Left ventricle myocardium inferior (tissue), 1 donor: ENCODE data around the gene MAPK7. TPM values are rescaled to one million over a fixed set of nuclear protein-coding genes. Genes with fewer than 3 reads are reported as not detected.

Experiments used
- DNase-seq: peaks from one replicate; pipeline ENCODE4 v3.0.0-alpha.2; 2020
- H3K27ac ChIP-seq: fragments of 200-600 bp; replicated peaks from 2 replicates; pipeline ENCODE4 v1.8.0; 2021
- H3K27me3 ChIP-seq: fragments of 200-600 bp; 2 replicates; pipeline ENCODE4 v1.8.0; 2021; ENCODE audit warnings: low read depth
- H3K36me3 ChIP-seq: fragments of 200-600 bp; 2 replicates; pipeline ENCODE4 v1.8.0; 2021
- H3K4me1 ChIP-seq: fragments of 200-600 bp; 2 replicates; pipeline ENCODE4 v1.8.0; 2021
- H3K4me3 ChIP-seq: fragments of 200-600 bp; 2 replicates; pipeline ENCODE4 v1.8.0; 2021; ENCODE audit warnings: mild to moderate bottlenecking, moderate library complexity
- H3K9me3 ChIP-seq: fragments of 200-600 bp; replicated peaks from 2 replicates; pipeline ENCODE4 v1.8.0; 2021
- intact Hi-C: fragments of 100-400 bp; cut with micrococcal nuclease; formaldehyde crosslinking; loops from one replicate; pipeline ENCODE4 v1.11.0; 2022
- total RNA-seq: library from RNA; stranded (reverse); fragmentation: NEBNext Ultra II Directional; extraction: Animal tissue kit (Norgen Biotek cat#: 25700); gene quantifications from one replicate; pipeline ENCODE4 v1.2.1, GENCODE V29; 2021
- TF ChIP-seq, protein P1 (sequence below): fragments of 200-600 bp; IDR thresholded peaks from 2 replicates; pipeline ENCODE4 v1.8.0; 2021; ENCODE audit warnings: antibody characterized with exemption, mild to moderate bottlenecking, borderline replicate concordance
- donor health status: DM: no; HTN: yes; CAD: no; lungs with severe emphysema.

Gene MAPK7
- total RNA-seq, 1 donor from 2014 or later = 11.4 TPM

DNA sequence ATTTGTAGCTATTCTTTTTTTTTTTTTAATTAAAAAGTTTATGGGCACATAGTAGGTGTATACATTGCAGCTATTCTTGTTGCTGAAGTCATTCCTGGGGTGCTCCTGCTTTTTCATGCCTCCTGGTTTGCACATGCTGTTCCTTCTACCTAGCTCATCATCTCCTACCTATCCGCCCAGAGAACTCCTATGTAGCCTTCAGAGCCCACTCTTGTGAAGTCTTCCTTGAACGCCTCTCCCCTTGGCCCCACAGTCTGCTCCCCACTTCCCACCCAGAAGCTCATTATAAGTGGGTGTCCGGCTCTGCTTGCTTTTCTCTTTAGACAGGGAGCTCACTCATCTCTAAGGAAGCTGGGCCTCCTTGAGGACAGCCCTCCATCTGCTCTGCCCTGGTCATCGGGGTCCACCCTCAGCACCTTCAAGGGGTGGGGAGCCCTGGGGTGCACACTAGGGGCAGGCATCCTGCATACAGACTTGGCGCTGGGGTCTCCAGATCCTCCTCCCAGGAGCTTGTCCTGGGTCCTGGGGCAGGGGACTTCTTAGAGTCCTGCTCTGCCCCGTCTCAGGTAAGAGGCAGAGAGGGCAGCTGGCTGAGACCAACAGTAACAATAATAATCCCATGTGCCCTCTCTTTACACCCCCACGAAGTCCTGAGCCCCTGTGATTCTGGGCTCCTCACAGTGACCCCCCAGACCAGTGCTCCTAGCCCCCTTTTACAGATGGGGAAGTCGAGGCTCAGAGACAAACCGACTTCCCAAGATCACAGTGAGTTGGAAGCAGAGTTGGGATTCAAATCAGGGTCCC, 12.3 kb upstream of the MAPK7 start:
- H3K4me1 ChIP-seq = peaks cover 40% of the 10 kb centered on the region
- H3K27ac ChIP-seq = no peak overlapping the region
- H3K9me3 ChIP-seq = no peaks in the 10 kb centered on the region
- no peak overlapping the region for H3K4me3 ChIP-seq
- intact Hi-C loops = no loop called here
- no peaks in the 10 kb centered on the region for H3K36me3 ChIP-seq
- no peaks in the 10 kb centered on the region for H3K27me3 ChIP-seq
- TF ChIP-seq, protein P1, sequence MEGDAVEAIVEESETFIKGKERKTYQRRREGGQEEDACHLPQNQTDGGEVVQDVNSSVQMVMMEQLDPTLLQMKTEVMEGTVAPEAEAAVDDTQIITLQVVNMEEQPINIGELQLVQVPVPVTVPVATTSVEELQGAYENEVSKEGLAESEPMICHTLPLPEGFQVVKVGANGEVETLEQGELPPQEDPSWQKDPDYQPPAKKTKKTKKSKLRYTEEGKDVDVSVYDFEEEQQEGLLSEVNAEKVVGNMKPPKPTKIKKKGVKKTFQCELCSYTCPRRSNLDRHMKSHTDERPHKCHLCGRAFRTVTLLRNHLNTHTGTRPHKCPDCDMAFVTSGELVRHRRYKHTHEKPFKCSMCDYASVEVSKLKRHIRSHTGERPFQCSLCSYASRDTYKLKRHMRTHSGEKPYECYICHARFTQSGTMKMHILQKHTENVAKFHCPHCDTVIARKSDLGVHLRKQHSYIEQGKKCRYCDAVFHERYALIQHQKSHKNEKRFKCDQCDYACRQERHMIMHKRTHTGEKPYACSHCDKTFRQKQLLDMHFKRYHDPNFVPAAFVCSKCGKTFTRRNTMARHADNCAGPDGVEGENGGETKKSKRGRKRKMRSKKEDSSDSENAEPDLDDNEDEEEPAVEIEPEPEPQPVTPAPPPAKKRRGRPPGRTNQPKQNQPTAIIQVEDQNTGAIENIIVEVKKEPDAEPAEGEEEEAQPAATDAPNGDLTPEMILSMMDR = no peak
- DNase-seq = no peak

DNA sequence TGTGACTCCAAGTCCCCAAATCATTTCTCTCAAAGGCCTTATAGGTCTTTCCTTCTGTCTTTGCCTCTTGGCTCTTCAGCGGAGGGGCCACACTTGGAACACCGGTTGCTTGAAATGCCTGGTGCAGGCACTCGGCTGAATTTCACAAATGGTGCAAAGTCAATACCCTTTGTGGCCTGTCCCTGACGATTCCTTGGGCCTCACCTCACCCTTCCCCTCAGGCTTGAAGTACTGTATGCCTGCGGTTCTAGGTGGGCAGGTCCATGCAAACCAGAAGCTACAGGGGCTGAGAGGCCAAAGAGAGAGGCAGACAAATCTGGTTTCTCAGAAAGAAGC, 11.7 kb upstream of the MAPK7 start:
- no peak for DNase-seq
- TF ChIP-seq, protein P1 = no peak
- intact Hi-C loops = no loop called here
- Histone ChIP-seq H3K36me3 (no peaks in the 10 kb centered on the region), H3K27ac (no peak overlapping the region), H3K4me1 (peaks cover 46% of the 10 kb centered on the region), H3K27me3 (no peaks in the 10 kb centered on the region), H3K9me3 (no peaks in the 10 kb centered on the region), H3K4me3 (no peak overlapping the region)

DNA sequence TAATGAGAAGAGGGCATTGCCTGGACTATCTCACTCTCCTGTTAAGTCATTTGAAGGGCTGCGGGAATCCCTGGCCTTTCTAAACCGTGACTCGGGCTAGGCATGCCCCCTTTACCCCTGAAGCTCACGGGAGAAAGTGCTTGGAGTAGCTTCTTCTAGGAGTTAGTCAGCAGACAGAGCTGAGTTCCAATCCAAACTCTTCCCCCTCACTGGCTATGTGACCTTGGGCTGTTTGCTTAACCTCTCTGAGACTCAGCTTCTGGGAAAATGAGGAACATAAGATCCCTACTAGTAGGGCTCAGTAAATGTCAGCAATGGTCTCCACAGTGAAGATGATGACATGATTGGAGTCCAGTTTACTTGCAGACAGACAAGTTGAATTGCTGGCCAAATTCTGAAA, 10.1 kb upstream of the MAPK7 start:
- no peak overlapping the region for H3K4me3 ChIP-seq
- TF ChIP-seq, protein P1 = no peak
- DNase-seq = no peak
- H3K36me3 ChIP-seq = no peaks in the 10 kb centered on the region
- no peaks in the 10 kb centered on the region for H3K27me3 ChIP-seq
- intact Hi-C loops = no loop called here
- H3K27ac ChIP-seq = peak overlapping the region; percentile 81
- H3K9me3 ChIP-seq = no peaks in the 10 kb centered on the region
- peaks cover 33% of the 10 kb centered on the region for H3K4me1 ChIP-seq

DNA sequence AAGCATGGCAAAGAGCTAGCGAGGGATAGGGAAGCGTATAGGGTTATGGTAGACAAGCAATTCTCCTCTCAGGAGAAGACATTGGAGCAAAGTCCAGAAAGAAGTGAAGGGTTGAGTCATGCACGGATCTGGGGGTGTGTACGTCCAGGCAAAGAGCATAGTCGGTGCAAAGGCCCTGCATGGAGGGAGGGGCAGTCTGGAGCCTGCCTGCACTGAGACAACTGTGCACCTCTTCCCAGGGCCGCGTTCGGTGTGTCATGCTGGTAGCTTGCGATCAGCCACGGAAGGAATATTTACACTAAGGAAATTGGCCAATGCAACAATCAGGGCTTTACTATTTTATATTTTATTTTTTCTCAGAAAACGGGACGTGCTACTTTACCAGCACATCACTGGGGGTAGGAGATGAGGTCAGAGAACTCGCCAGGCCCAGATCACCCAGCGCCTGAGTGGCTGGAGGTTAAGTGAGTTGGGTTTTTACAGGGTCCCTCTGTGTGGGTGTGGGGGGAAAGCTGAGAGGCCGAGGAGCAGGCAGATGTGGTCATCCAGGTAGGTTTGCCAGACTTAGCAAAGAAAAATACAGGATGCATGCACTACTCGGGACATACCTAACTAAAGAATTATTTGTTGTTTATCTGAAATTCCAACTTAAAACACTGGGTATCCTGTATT, 9.1 kb upstream of the MAPK7 start:
- no peaks in the 10 kb centered on the region for H3K27me3 ChIP-seq
- no peak for DNase-seq
- no peaks in the 10 kb centered on the region for H3K36me3 ChIP-seq
- intact Hi-C loops = no loop called here
- peak overlapping the region; percentile 81 for H3K27ac ChIP-seq
- TF ChIP-seq, protein P1 = no peak
- H3K4me3 ChIP-seq = no peak overlapping the region
- H3K9me3 ChIP-seq = no peaks in the 10 kb centered on the region
- H3K4me1 ChIP-seq = peaks cover 31% of the 10 kb centered on the region

DNA sequence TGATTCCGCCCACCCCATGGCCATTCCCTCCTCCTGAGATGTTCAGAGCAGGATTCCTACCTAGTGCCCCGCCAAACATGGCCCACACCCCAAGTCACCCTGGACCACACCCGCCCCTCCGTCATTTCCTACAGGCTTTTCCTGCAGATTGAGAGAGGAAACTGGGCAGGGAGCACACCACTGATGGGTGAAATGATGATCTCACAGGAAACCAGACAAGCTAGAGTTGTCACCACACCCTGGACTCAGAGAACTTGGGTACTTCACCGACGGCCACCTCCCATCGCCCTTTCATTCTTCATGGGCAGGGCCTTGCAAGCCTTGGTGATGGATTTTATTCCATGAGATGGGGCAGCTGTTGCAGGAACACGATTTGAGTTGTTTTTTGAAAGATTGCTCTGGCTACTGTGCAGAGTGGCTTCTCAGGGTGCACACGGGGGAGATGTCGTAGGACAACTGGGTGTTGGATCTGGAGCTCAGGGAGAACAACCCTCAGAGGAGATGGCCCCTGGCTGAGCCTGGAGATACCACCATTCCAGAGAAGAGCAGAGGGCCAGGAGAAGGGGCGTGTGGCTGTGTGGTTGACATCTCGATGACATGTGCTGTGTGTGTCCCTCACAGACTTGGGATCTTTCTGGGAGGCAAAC, 8.3 kb upstream of the MAPK7 start:
- intact Hi-C loops = no loop called here
- peak; percentile 49 for DNase-seq
- H3K27ac ChIP-seq = peak overlapping the region; percentile 81
- peaks cover 31% of the 10 kb centered on the region for H3K4me1 ChIP-seq
- no peaks in the 10 kb centered on the region for H3K9me3 ChIP-seq
- TF ChIP-seq, protein P1 = no peak
- H3K27me3 ChIP-seq = no peaks in the 10 kb centered on the region
- no peaks in the 10 kb centered on the region for H3K36me3 ChIP-seq
- H3K4me3 ChIP-seq = no peak overlapping the region
